Mesendoderm (in vitro differentiated cells): Measurements from ENCODE around the gene SYCE3.

ENCODE experiments used
- DNase-seq: peaks from one replicate; pipeline ENCODE4 v3.0.0; 2013
- H2AK5ac ChIP-seq: 2 replicates; pipeline ENCODE4 v1.6.1; 2013; ENCODE audit warnings: low read length, inconsistent platforms
- H2BK120ac ChIP-seq: 2 replicates; pipeline ENCODE4 v1.6.1; 2013; ENCODE audit warnings: low read depth, mild to moderate bottlenecking, low read length, moderate library complexity, mixed read lengths
- H2BK15ac ChIP-seq: replicated peaks from 2 replicates; pipeline ENCODE4 v1.6.1; 2013; ENCODE audit warnings: low read depth, mild to moderate bottlenecking, moderate library complexity
- H2BK5ac ChIP-seq: 2 replicates; pipeline ENCODE4 v1.6.1; 2013; ENCODE audit warnings: low read length, inconsistent platforms
- H3K18ac ChIP-seq: 2 replicates; pipeline ENCODE4 v1.6.1; 2013; ENCODE audit warnings: mild to moderate bottlenecking, low read length, mixed read lengths
- H3K23ac ChIP-seq: one replicate; pipeline ENCODE4 v1.6.1; 2013; ENCODE audit warnings: low read length
- H3K27ac ChIP-seq: 2 replicates; pipeline ENCODE4 v1.5.1; 2013; ENCODE audit warnings: low read depth, mild to moderate bottlenecking, inconsistent platforms, low read length, moderate library complexity
- H3K27me3 ChIP-seq: 2 replicates; pipeline ENCODE4 v1.6.1; 2013; ENCODE audit warnings: low read length, control low read depth, mild to moderate bottlenecking, inconsistent platforms; ENCODE audit not compliant: insufficient read depth, poor library complexity
- H3K36me3 ChIP-seq: 2 replicates; pipeline ENCODE4 v1.6.1; 2013; ENCODE audit warnings: low read length, inconsistent platforms; ENCODE audit not compliant: control insufficient read depth, insufficient read depth
- H3K4ac ChIP-seq: one replicate; pipeline ENCODE4 v1.6.1; 2013; ENCODE audit warnings: low read depth, mild to moderate bottlenecking, low read length, moderate library complexity
- H3K4me1 ChIP-seq: 2 replicates; pipeline ENCODE4 v1.6.1; 2013; ENCODE audit warnings: low read depth, low read length, inconsistent platforms; ENCODE audit not compliant: control insufficient read depth
- H3K4me2 ChIP-seq: 2 replicates; pipeline ENCODE4 v1.6.1; 2013; ENCODE audit warnings: low read length
- H3K4me3 ChIP-seq: 2 replicates; pipeline ENCODE4 v1.5.1; 2013; ENCODE audit warnings: mild to moderate bottlenecking, low read length
- H3K56ac ChIP-seq: one replicate; pipeline ENCODE4 v1.6.1; 2013; ENCODE audit warnings: low read length
- H3K79me1 ChIP-seq: 2 replicates; pipeline ENCODE4 v1.6.1; 2013; ENCODE audit warnings: low read length, inconsistent platforms
- H3K79me2 ChIP-seq: 2 replicates; pipeline ENCODE4 v1.6.1; 2013; ENCODE audit warnings: mild to moderate bottlenecking, low read length; ENCODE audit not compliant: control insufficient read depth, insufficient read depth
- H3K9ac ChIP-seq: 2 replicates; pipeline ENCODE4 v1.6.1; 2013; ENCODE audit warnings: low read length, inconsistent platforms
- H4K5ac ChIP-seq: one replicate; pipeline ENCODE4 v1.6.1; 2013; ENCODE audit warnings: low read length
- H4K8ac ChIP-seq: one replicate; pipeline ENCODE4 v1.6.1; 2013; ENCODE audit warnings: low read depth, mild to moderate bottlenecking, control low read depth, low read length, moderate library complexity
- WGBS: extraction: QIAGEN DNeasy Blood & Tissue Kit; methylation state at CpG from one replicate; pipeline ENCODE4 v1.1.7; 2013; ENCODE audit warnings: low lambda C conversion rate, missing lambda C conversion rate; ENCODE audit not compliant: insufficient coverage; ENCODE audit errors: extremely low coverage; 5-methylcytosine and 5-hydroxymethylcytosine counted together

SYCE3 gene

DNA sequence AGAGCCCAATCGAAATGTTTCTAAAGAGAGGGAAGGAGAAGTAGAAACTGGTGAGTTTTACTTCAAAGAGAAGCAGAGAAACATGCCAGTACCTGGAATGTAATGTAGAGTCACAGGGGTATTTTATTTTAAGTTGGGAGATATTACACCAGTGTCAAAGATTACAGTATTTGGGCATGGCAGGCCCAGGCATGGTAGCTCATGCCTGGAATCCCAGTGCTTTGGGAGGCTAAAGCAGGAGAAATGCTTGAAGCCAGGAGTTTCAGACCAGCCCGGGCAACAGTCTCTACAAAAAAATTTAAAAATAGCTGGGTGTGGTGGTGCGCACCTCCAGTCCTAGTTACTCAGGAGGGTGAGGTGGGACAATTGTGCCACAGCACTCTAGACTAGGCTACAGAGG, 2.7 kb downstream of the SYCE3 start:
- Histone ChIP-seq H4K8ac (no peak overlapping the region), H4K5ac (no peak overlapping the region), H3K4me3 (no peak overlapping the region), H3K9ac (no peak overlapping the region), H3K27me3 (no peaks in the 10 kb centered on the region), H3K79me2 (no peaks in the 10 kb centered on the region), H3K23ac (no peak overlapping the region), H2AK5ac (no peak overlapping the region), H3K18ac (no peak overlapping the region), H3K79me1 (no peaks in the 10 kb centered on the region), H3K4me2 (no peak overlapping the region), H3K27ac (no peak overlapping the region), H2BK5ac (no peak overlapping the region), H2BK15ac (no peak overlapping the region), H3K4me1 (no peaks in the 10 kb centered on the region), H3K36me3 (no peaks in the 10 kb centered on the region), H2BK120ac (no peak overlapping the region), H3K4ac (no peak overlapping the region), H3K56ac (no peak overlapping the region)
- DNase-seq: no peak
- no CpG with 5 or more reads among the region's 3 CpGs for WGBS

DNA sequence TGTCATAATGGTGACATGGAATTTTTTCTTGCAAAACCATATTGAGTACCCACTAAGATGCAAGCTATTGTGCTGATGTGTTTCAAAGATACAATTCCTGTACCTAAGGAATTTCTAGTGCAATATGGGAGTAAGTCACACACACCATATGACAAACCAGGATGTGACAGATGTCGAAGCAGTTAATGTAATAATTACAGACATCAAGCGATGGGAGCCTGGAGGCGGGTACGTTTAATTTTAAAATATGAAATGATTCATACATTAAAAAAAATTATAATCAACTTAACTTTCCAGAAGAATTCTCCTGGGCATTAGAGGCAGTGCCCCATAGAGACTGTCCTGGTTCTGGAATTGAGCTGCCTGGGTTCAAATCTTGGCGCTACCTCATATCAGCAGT, 6.0 kb downstream of the SYCE3 start:
- Histone ChIP-seq H3K4me3 (no peak overlapping the region), H3K4ac (no peak overlapping the region), H4K5ac (no peak overlapping the region), H3K23ac (no peak overlapping the region), H3K4me1 (no peaks in the 10 kb centered on the region), H3K18ac (no peak overlapping the region), H2BK15ac (no peak overlapping the region), H3K56ac (no peak overlapping the region), H3K79me2 (no peaks in the 10 kb centered on the region), H4K8ac (no peak overlapping the region), H3K27ac (no peak overlapping the region), H3K79me1 (no peaks in the 10 kb centered on the region), H3K9ac (no peak overlapping the region), H2BK120ac (no peak overlapping the region), H2AK5ac (no peak overlapping the region), H2BK5ac (no peak overlapping the region), H3K36me3 (no peaks in the 10 kb centered on the region), H3K4me2 (no peak overlapping the region), H3K27me3 (no peaks in the 10 kb centered on the region)
- DNase-seq: no peak
- WGBS: no CpG with 5 or more reads among the region's 5 CpGs

DNA sequence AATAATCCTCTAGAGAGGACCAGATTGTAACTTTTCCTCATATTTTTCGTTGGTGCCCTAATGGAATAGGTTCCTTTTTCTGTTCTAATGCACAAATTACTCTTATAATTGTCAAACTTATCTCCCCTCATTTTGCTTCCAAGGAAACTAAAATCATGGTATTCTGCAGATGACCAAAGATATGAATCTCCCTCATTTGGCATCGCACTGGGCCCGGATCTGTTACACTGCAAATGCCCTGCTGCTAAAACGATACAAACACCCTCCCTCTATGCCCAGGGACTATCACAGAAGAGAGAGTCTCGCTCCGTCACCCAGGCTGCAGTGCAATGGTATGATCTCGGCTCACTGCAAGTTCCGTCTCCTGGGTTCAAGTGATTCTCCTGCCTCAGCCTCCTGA, 9.4 kb downstream of the SYCE3 start:
- Histone ChIP-seq H3K9ac (no peak overlapping the region), H2BK5ac (no peak overlapping the region)
- WGBS: no CpG with 5 or more reads among the region's 8 CpGs

DNA sequence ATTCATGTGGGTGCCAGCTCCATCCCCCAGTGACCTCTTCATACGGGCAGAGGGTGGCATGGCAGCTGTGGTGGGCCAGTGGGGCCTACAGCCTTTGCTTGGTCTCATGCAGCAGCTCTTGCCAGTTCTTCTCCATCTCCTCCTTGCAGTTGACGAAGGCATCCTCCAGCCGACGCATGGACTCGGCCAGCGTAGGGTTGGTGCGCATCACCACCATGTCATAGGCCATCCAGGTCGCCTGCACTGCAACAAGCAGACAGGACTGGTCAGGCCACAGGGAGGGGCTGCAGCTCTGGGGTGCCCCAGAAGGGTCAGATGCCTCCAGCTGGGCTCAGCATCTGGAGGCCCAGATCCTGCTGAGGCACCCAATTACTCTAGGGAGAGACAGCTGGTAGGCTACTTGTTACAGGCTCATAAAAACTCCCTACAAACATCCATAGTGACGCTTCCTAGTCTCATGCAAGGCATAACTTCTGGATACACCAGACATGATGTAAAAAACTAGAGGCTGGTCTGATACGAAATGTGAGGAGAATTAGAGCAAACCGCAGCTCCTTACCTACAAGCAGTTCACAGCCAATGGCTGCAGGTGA, 11.5 kb downstream of the SYCE3 start:
- H3K79me1 ChIP-seq: no peaks in the 10 kb centered on the region

More for the DNA sequence above, 9.4 kb downstream of the SYCE3 start:
- Histone ChIP-seq H3K27me3 (no peaks in the 10 kb centered on the region), H2BK15ac (no peak overlapping the region), H3K4me3 (no peak overlapping the region), H3K4ac (no peak overlapping the region), H3K4me2 (no peak overlapping the region), H3K56ac (no peak overlapping the region), H3K18ac (no peak overlapping the region), H3K27ac (no peak overlapping the region), H3K36me3 (no peaks in the 10 kb centered on the region), H3K79me2 (no peaks in the 10 kb centered on the region), H3K4me1 (no peaks in the 10 kb centered on the region), H2BK120ac (no peak overlapping the region), H2AK5ac (no peak overlapping the region), H4K8ac (no peak overlapping the region), H4K5ac (no peak overlapping the region), H3K23ac (no peak overlapping the region), H3K79me1 (no peaks in the 10 kb centered on the region)
- DNase-seq: no peak

DNA sequence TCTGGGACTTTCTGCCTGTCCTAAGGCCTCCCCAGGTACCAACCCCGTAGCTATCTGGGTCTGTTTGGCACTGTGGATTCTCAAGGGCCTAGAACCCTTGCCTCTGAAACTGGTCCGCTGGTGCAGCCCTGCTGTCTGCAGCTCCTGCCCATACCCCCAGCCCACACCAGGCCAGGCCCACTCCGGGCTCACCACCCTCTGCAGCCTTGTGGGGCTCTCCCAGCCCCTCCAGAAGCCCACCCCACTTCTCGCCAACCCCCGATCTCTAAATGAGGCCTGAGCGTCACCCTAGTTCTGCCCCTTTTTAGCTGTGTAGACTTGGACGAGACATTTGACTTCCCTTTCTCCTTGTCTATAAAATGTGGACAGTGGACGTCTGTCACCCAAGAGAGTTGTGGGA, 12.3 kb downstream of the SYCE3 start:
- H3K36me3 ChIP-seq: no peaks in the 10 kb centered on the region
- no peak overlapping the region for H3K27ac ChIP-seq
- H3K27me3 ChIP-seq: no peaks in the 10 kb centered on the region
- H3K9ac ChIP-seq: no peak overlapping the region
- no peak overlapping the region for H2AK5ac ChIP-seq
- no peak overlapping the region for H2BK5ac ChIP-seq
- no peak overlapping the region for H3K4me2 ChIP-seq
- no peaks in the 10 kb centered on the region for H3K79me1 ChIP-seq
- WGBS: no CpG with 5 or more reads among the region's 8 CpGs
- H2BK120ac ChIP-seq: no peak overlapping the region
- H3K4ac ChIP-seq: no peak overlapping the region
- no peak overlapping the region for H3K18ac ChIP-seq
- no peak overlapping the region for H2BK15ac ChIP-seq
- DNase-seq: no peak
- no peak overlapping the region for H3K4me3 ChIP-seq
- no peak overlapping the region for H4K8ac ChIP-seq
- H3K79me2 ChIP-seq: no peaks in the 10 kb centered on the region
- H3K56ac ChIP-seq: no peak overlapping the region
- H4K5ac ChIP-seq: no peak overlapping the region
- no peak overlapping the region for H3K23ac ChIP-seq
- no peaks in the 10 kb centered on the region for H3K4me1 ChIP-seq

More for the DNA sequence above, 11.5 kb downstream of the SYCE3 start:
- Histone ChIP-seq H3K56ac (no peak overlapping the region), H3K4me1 (no peaks in the 10 kb centered on the region), H3K4me3 (no peak overlapping the region), H3K79me2 (no peaks in the 10 kb centered on the region), H4K5ac (no peak overlapping the region), H3K4me2 (no peak overlapping the region), H3K27me3 (no peaks in the 10 kb centered on the region), H3K4ac (no peak overlapping the region), H4K8ac (no peak overlapping the region), H2BK5ac (no peak overlapping the region), H2AK5ac (no peak overlapping the region), H3K27ac (no peak overlapping the region), H3K23ac (no peak overlapping the region), H2BK15ac (no peak overlapping the region), H3K36me3 (no peaks in the 10 kb centered on the region), H2BK120ac (no peak overlapping the region), H3K9ac (no peak overlapping the region), H3K18ac (no peak overlapping the region)
- no CpG with 5 or more reads among the region's 11 CpGs for WGBS
- no peak for DNase-seq
